Stimulated activated CD8-positive, alpha-beta memory T cell treated with anti-CD3 and anti-CD28 coated beads, Interleukin-7, amount 100 ng/mL, for 4 hours (primary cell): ENCODE data around the gene PDZK1IP1.

Experiments
- DNase-seq, 2 donors: peaks; one replicate each; pipeline ENCODE4 v3.0.0-alpha.2; 2020; ENCODE audit warnings: low read depth in 2 of 2

The PDZK1IP1 gene, protein sequence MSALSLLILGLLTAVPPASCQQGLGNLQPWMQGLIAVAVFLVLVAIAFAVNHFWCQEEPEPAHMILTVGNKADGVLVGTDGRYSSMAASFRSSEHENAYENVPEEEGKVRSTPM

DNA sequence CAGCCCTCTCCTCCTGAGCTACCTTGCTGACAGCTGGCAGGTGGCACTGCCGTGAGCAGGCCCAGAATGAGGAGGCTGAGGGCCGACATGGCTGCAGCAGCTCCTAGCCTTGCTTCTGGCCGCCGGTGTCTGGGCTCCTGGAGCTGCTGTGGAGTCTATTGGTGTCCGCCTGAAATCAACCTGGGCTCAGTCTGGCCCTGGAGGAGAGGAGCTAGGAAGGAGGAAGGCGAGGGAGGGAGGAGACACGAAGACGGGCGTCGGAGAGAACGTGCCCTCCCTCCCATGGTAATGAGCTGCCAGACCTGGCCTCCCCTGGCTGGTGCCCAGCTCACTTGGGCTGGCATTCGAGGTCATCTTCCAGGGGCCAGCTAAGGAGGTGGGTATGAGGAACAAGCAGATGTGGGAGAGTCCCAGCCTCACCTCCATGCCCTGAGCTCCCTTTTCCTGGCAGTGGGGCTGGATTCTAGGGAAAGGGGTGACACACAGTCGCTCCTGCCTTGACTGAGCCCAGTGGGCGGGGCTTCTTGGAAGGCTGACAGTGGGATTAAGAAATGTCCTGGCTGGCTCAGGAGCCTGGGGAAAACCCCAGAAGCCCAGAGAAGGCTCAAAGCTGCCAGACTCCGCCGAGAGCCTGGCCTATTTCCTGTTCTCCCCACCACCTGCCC, at the start of gene PDZK1IP1:
PDZK1IP1 (minus strand) TSS at position 193 of the 665 bp plus-strand sequence; CDS start at position 89, 104 bp downstream.
- no peak for DNase-seq

DNA sequence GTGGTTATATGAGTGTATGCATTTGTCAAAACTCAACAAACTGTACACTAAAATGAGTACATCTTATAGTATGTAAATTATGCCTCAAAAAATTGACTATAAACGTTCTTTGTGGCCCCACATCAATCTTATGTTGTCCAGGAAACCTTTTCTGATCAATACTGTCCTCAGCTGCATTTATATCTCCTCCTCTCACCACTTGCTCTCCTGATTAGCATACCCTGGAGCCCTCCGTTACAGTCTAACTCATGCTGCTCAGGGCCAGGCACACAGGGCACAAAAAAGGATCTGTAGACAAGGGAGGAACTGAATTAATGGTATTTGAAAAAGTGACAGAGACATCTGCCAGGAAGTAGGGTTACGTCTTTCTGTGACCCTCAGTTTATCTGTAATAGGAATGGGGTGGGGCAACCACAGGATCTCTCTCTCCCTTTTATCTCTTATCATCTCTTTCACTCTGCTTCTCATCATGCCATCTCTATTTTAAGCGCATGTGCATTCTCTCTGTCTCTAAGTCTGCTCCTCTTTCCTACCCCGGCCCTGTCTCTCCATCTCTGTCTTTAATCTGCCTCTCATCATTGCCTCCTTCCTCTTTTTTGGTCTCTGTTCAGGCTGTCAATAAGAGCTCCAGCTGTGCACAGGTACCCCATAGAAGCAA, 49.2 kb upstream of the PDZK1IP1 start:
- DNase-seq: no peak

DNA sequence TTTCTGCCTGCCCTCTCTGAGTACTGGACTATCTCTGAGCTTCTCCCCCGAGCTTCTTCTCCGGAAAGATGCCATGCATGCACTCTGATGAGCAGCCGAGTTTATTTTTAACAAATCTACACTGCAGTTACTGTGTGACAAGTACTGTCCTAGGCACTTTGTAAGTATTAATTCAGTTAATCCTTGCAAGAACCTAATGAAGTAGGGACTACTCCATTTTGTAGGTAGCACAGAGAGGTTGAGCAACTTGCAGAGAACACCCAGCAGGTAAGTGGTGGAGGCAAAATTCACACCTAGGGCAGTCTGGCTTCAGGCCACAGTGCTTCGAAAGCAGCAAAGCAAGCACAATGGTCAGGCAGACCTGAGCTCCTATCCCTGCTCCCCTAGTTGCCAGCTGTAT, 46.0 kb upstream of the PDZK1IP1 start:
- no peak for DNase-seq

DNA sequence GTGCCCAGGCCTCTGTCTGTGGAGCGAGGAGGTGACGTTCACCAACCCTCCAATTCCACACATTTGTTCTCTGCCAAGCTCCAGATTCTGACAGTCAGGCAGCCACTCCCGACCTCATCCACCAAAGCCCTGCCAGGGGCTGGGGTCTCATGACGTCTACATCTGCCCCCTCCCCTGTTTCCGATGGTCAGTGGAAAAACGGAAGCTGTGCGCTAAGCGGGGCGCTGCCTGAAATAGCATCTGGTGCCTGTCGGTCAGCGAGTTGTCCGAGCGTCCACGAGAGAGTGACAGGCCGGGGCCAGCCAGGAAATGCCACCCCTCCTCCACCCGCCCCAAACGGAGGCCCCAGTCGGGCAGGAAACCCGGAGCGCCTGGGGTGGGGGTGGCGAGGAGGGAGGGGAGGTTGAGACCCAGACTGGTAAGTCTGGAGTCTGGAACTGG, 45.4 kb upstream of the PDZK1IP1 start:
- DNase-seq: no peak

DNA sequence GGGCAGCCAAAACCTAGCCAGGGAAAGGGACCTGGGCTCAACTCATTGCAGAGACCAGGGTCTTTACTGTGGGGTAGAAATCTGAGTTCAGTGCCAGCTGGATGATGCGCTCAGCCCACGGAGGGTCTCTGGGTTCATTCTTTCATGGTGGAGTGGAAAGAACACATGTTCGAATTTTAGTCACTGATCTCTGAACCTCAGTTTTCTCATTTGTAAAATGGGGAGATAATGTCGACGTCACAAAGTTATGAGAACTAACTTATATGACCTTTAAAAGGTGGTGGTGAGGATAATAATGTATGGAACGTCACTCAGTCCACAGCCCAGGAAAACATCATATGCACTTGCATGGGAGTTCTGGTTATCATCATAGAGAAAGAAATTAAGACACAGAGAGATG, 43.4 kb upstream of the PDZK1IP1 start:
- no peak for DNase-seq

DNA sequence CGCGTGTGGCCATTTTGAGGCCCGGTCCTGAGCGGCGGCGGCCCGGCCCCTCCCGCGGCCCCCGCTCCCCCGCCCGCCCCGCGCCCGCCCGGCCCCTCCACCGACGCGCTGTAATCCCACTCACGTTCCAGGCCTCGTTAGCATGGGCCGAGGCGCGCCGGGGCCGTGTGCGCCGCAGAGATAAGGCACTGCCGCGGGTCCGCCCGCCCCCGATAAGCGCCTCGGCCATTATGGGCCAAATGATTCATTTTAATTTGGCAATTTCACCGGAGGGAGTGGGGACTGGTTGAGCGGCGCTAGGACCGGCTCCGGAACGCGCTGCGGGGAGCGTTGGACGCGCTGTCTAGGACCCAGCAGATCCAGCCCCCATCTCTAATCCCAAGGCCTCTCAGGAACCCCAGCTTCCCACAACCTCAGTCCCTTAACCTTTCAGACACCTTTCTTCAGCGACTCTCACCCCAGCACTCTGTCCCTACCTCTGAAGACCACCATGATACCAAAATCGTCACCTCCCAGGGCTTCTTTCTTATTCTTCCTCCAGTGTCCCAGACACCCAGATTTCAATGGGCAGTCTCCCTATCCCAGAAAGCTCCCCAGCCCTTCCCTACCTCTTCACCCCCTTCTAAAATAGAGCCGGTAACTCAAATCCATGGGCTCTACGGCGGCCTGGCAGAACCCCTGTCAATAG, 42.5 kb upstream of the PDZK1IP1 start, which contains the start of gene TAL1:
TAL1 (minus strand) TSS at position 39 of the 688 bp plus-strand sequence. CDS start 6,337 bp downstream, outside the sequence.
- no peak for DNase-seq

DNA sequence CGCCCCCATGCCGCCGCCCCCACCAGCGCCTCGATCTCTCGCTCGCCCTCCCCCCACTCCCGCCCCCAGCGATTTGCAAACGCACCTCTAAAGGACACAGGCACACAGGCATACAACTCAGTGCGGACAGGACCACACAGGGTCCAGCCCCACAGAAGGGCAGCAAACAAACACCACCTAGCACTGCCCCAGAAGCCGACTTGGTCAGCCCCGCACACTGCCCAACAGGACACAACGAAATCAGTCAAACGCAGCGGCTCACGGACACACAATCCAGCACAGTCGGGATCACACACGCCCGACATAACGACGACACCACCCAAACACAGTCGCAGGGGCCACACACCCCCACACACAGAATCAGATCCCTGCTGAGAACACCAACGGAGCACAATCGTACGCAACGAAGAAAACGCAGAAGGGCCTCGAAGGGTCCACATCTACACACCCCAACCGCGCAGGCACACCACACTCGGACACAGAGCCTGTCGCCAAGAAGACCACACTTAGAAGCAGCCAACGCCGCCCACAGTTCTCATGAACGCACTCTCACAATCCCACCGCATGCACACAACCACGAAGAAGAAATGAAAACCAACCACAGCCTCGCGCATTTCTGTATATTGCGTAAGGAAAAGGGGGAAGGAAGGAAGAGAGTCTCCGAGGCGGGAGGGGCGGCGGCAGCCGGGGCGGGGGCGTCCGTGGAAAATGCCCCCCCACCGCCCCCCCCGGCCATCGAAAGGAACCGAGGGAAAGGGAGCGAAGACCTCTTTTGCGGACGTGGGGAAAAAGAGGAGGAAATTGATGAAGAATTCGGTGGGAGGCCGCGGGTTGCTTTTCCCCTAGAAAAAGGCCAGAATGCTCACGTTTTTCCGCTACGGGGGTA, 41.7 kb upstream of the PDZK1IP1 start:
- no peak for DNase-seq

DNA sequence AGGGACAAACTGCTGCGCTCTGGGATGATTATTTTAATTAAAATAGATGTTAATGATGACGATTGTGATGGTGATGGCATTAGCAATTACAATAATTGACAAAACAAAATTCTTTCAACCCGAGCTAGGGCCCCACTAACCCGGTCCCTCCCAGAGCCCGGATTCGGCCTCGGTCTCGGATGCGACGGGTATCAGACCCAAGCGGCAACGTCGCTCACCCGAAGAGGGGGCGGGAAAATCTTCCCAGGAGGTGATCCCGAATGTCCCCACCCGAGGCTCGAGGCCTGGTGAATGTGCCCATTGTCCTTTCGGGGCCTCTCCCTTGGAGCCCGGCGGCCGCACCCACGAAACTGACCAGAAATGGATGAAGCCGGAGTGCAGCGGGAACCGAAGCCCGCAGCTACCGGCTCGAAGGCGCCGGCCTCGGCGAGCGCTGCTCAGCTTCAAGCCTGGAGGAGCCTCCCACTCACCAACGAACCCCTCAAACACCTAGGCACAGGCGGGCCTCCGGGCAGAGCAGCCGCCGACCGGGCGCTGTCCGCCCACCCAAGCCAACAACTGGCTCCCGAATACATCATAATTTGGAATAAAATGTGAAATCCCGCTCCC, 41.0 kb upstream of the PDZK1IP1 start:
- no peak for DNase-seq

DNA sequence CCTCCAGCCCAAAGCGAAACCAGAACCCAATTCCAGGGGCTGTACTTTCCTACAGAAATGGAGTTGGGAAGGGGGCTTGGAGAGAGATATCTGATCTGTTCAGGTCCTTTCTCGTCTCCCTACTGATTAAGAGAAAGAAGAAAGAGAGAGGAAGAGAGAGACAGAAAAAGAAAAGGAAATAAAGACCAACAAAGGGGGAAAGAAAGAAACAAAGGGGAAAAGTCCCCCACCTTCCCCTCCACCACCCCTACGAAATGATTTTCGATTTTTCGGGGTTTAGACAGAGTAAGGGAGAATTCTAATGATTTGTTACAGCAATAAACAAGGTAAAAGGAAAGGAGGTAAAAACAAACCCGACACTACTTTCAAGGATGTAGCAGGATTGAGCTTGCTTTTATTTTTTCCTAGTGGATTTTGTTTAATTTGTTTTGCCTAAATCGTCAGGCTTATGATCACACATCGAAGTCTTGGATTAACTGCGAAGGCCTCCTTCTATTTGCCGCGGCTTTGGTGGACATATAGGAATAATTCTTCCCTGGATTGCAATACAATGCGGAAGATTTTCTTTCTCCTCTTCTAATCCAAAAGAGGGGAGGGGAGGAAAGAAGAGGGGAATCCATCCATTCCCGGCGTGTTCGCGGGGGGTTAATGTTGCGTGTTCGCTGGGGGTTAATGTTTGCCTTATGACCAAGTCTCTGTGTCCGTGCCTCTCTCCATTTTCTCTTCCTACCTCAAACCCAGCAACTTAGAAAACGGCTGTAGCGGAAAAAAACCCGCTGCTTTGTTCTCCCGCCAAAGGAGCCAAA, 40.3 kb upstream of the PDZK1IP1 start:
- DNase-seq: no peak

DNA sequence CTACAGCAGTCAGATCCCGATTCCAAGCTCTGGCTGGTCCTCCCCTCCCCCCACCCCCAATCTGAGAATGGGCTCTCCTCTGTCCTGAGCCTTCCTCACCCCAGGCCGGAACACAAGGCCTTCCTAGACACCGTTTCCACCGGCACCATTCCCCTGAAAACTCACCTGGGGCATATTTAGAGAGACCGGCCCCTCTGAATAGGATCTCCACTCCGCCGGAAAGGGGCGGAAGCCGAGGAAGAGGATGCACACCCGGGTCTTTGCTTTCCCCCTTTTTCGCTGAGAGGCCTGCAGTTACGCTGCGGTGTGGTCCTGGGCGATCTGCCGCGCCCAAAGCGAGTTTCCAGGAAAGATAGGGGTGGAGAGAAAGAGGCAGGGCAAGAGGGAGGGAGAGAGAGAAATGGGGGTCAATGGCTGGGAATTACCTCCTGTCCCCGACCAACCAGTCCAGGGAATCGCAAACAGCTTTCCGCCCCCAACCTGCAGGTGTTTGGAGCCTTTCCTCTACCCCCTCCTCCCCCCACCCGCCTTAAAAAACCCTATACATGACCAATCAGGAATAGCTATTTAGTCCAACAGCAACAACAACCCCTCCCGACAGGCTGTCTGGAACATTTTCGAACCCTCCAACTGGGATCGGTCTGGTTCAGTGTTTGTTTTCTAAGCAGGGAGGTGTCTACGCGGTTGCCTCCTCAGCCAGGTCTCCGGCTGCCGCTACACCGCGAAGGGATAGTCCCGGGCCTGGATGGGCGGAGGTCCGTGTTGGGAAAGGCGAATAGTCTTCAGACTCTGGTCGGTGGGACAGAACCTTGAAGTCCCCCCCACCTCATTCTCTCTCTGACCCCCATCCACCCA, 39.4 kb upstream of the PDZK1IP1 start:
- DNase-seq: no peak

DNA sequence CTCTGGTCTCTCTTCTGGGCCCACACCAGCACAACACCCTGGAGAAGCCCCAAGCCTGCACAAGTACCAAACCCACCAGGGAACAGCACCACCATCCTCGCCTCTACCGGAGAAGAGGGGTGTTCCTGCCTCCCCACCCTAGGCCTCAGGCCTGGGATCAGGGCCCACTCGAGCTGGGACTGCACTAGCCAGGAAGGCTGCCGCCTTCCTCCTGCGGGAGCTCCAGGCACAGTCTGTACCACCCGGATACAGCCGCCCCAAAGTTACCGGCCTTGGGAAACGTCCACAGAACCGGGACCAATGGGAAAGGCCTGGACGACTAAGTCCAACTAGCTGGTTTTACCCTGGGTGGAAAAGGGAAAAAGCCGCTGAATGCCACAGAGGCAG, 38.8 kb upstream of the PDZK1IP1 start:
- no peak for DNase-seq

DNA sequence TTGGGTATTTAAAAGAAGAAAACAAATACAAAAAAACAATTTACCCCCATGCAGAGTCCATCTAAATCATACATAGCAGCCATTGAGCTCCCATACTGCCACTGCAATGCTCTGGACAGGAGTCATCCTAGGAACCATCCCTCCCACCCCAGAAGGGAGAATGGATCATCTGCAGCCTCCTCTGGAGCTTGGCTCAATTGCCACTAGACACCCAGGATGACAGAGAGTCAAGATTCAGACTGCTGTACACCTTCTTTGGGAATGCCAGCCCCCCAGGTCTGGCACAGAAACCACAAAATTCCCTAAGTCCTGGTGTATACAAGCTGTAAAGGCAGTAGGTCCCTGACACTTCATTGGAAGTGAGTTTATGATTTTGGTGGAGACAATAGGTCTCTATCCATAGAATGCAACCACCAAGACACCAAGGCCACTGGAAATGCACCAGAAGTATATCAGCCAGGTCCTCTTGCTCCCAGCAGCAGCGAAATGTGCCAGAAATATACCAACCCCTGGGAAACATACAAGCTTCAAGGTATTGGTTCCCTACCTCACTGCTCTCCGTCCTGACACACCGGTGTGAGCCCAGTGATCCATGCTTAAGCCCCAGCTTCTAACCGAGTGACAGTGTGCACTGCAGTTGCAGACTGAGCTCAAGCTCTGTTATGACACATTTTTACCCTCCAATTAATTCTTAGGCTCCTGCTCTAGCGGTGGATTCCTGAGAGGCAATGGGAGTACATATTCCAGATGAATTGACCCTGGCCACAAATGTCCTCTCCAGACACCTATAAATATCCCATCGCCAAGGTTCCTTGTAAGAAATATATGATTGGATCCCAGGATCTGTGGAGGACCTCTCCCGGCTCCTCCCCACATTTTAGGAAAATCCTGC, 37.8 kb upstream of the PDZK1IP1 start:
- DNase-seq: no peak

DNA sequence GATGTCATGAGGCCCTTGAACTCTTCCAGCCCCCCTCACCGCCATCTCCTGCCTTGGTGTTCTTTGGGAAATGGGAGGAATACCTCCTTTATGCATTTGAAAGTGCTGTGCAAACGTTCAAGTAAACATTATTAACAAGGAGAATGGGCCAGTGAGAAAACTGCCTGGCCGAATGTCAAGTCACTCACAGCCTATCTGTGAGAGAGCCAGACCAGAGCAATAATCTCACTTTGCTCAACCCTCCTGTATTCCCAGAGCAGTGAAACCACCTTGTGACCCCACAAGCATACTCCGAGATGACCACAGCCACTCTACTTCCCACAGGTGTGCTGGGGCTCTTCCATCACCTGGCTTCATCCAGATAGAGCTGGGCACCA, 37.0 kb upstream of the PDZK1IP1 start:
- DNase-seq: no peak

DNA sequence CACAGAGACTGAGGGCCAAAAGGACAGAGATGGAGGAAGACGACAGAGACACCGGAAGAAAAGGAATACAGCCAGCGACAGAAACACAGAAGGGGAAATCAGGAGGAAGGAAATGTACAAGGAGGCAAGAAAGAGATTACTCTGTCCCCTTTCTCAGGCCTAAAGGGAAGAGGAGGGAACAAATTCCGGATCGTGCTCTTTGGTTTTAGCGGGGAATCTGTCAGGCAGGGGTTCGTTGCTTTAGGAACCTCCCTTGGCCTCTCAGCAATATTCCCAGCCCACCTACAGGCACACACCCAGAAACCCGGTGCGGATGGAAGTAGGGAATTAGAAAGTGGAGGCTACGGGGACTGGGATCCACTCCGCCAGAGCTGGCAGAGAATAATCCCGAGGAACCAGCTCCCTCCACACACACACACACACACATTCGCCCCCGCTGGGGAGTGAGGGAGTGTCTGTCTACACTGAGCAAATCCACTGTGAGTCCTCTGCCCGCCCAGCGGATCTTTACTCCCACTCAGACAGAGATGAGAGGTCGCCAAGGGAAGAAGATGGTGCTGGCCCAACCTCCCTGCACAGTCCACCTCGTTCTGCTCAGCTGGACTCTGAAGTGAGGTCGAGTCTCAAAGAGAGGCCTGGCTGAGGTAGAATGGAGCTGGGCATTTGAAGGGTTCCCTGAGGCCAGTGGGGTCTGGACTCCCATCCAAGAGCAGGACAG, 36.4 kb upstream of the PDZK1IP1 start:
- DNase-seq: no peak

DNA sequence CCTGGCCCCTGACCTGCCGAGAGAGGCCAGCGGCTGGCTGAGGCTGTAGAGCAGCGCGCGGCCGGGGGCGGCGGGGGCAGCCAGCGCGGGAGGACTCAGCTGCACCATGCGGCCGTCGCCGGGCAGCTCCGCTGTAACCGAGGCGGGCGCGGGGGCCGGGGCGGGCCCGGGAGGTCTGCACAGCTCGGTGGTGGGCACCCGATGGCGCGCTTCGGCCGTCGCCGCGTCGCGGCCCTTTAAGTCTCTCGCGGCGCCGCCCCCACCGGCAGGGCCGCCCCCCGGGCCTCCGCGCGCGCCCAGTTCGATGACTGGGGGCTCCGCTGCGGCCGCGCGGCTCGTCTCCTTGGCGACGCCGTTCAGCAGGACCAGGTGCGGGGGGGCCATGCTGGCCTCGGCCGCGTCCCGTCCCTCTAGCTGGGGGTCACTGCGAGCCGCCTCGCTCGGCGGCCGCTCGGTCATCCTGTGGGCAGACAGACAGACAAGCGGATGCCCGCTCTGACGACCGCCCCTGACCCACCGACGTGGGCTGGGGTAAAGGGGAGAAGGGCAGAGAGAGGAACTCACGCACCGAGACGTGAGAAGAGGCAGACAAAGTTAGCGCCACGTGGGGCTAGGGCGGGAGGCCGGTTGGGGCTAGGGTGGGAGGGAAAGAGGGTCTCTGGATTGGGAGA, 35.7 kb upstream of the PDZK1IP1 start:
- DNase-seq: no peak

DNA sequence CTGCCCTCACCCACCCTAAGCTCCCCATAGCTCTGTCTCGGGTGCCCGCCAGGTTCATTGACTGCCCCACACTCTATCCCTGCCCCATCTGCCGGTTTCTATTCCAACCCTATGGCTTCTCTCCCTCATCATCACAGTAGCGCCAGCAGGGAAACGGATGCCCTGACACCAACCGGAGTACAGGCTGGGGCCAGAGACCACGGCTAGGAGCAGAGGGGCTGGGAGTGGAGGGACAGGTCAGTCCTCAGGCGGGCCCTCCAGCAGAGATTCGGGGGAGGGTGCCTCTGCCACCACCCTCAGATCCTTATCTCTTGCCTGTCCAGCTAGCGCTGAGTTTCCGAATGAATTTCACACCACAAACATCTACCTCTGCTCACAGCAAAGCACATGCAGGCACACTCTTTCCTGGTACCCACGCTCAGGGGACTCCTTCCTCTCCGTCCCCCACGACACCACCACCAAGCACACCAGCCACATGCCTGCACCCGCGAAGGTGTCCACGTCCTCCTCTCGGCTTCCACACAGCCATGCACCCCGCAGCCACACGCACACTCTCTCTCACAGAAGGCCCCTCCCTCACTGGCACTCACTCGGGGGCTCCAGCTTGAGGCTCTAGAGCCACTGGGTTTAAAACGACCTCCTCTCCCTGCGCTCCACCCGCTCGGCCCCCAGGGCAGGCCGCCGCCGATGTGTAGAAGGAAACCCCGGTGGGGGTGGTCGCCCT, 35.0 kb upstream of the PDZK1IP1 start:
- DNase-seq: no peak
